Measurements from ENCODE around the gene SLC12A7.
"Not testable (repeated sequence)": the region's sequence is repeated elsewhere in the genome, so short reads cannot be mapped to it uniquely, and the experiment has no call there.

SLC12A7 gene

GRCh38 chr5:1068204-1068894 is 43.5 kb downstream of the SLC12A7 start:
- intact Hi-C loops (cut with DNase I): no loop called here
- peak in 3 of 10 donors; percentile 18 to 75 (median 62) for DNase-seq

- intact Hi-C loops (cut with DNase I): no loop called here
- peak in 4 of 10 donors; percentile 5 to 76 (median 38) for DNase-seq
These were observed 44.4 kb downstream of the SLC12A7 start for GRCh38 chr5:1067141-1068121.

GRCh38 chr5:1066676-1067075 is 45.2 kb downstream of the SLC12A7 start:
- intact Hi-C loops (cut with DNase I): no loop called here
- peak in 3 of 10 donors; percentile 2 to 62 (median 51) for DNase-seq

- peak in 3 of 10 donors; percentile 1 to 83 (median 37) for DNase-seq
- intact Hi-C loops (cut with DNase I): no loop called here
These were observed 45.8 kb downstream of the SLC12A7 start for GRCh38 chr5:1065891-1066650.

GRCh38 chr5:1065143-1065750 is 46.6 kb downstream of the SLC12A7 start:
- peak in 3 of 10 donors; percentile 4 to 74 (median 62) for DNase-seq
- intact Hi-C loops (cut with DNase I): no loop called here

- DNase-seq: peak in 2 of 10 donors; percentile 3 to 69
- intact Hi-C loops (cut with DNase I): no loop called here
These were observed 47.3 kb downstream of the SLC12A7 start for GRCh38 chr5:1064383-1065142.

- intact Hi-C loops (cut with DNase I): no loop called here
- peak in 3 of 10 donors; percentile 5 to 76 (median 67) for DNase-seq
These were observed 48.0 kb downstream of the SLC12A7 start for GRCh38 chr5:1063661-1064382.

GRCh38 chr5:1062761-1063568 is 48.9 kb downstream of the SLC12A7 start:
- peak in 4 of 10 donors; percentile 3 to 68 (median 42) for DNase-seq
- intact Hi-C loops (cut with DNase I): no loop called here

- peak in 3 of 10 donors; percentile 2 to 71 (median 57) for DNase-seq
- intact Hi-C loops (cut with DNase I): no loop called here
These were observed 49.9 kb downstream of the SLC12A7 start for GRCh38 chr5:1061916-1062315.

- DNase-seq: peak in 3 of 10 donors; percentile 3 to 73 (median 61)
- intact Hi-C loops (cut with DNase I): not testable (repeated sequence)
These were observed 50.6 kb downstream of the SLC12A7 start for GRCh38 chr5:1061292-1061691.

GRCh38 chr5:1060535-1060981 is 51.3 kb downstream of the SLC12A7 start:
- intact Hi-C loops (cut with DNase I): no loop called here
- peak in 4 of 10 donors; percentile 1 to 74 (median 36) for DNase-seq

GRCh38 chr5:1059884-1060263 is 52.0 kb downstream of the SLC12A7 start:
- DNase-seq: peak in 2 of 10 donors; percentile 24 to 64
- intact Hi-C loops (cut with DNase I): no loop called here

- DNase-seq: peak in 4 of 10 donors; percentile 5 to 71 (median 66)
- intact Hi-C loops (cut with DNase I): no loop called here
These were observed 52.6 kb downstream of the SLC12A7 start for GRCh38 chr5:1058988-1059883.

- peak in 3 of 10 donors; percentile 3 to 70 (median 64) for DNase-seq
- intact Hi-C loops (cut with DNase I): no loop called here
These were observed 53.5 kb downstream of the SLC12A7 start for GRCh38 chr5:1058083-1058945.

- peak in 4 of 10 donors; percentile 1 to 75 (median 40) for DNase-seq
- intact Hi-C loops (cut with DNase I): no loop called here
These were observed 54.3 kb downstream of the SLC12A7 start for GRCh38 chr5:1057485-1058082.

All from posterior cingulate gyrus (tissue), 11 donors.